HepG2 (cell line): Measurements from ENCODE around the gene CTF1. TPM values are rescaled to one million over a fixed set of nuclear protein-coding genes. Genes with fewer than 3 reads are reported as not detected.
A peak's percentile ranks its signal among the peaks of the same experiment; 100 is the strongest.

Experiments
- HOXA9 ChIP-seq: sonication (generic); formaldehyde crosslinking; IDR thresholded peaks from 2 replicates; pipeline ENCODE4 v1.8.1; 2022; ENCODE audit warnings: missing genetic modification reagents, mild to moderate bottlenecking, moderate library complexity, borderline replicate concordance
- TARDBP ChIP-seq: sonication (generic); formaldehyde crosslinking; IDR thresholded peaks from 2 replicates; pipeline ENCODE4 v1.8.0; 2022; ENCODE audit warnings: mild to moderate bottlenecking, missing genetic modification reagents
- TOE1 ChIP-seq: sonication (generic); formaldehyde crosslinking; IDR thresholded peaks from 2 replicates; pipeline ENCODE4 v1.4.0; 2020; ENCODE audit warnings: mild to moderate bottlenecking, missing genetic modification reagents
- ZHX2 ChIP-seq, 2 experiments: sonication (generic) in 1 of 2; formaldehyde crosslinking in 1 of 2; IDR thresholded peaks; 2 replicates each; pipeline versions ENCODE4 v1.6.1 to v1.9.0; 2014 to 2022; ENCODE audit warnings: antibody characterized with exemption in 1 of 2, borderline replicate concordance in 1 of 2, inconsistent platforms in 1 of 2, low read depth in 1 of 2, missing genetic modification reagents in 1 of 2
- ZNF501 ChIP-seq: sonication (generic); formaldehyde crosslinking; IDR thresholded peaks from 2 replicates; pipeline ENCODE4 v1.5.1; 2020; ENCODE audit warnings: mild to moderate bottlenecking, moderate library complexity, missing genetic modification reagents
- ZNF512B ChIP-seq: sonication (generic); formaldehyde crosslinking; IDR thresholded peaks from 2 replicates; pipeline ENCODE4 v1.5.1; 2020; ENCODE audit warnings: missing genetic modification reagents, mild to moderate bottlenecking, borderline replicate concordance
- ZNF549 ChIP-seq: sonication (generic); formaldehyde crosslinking; IDR thresholded peaks from 2 replicates; pipeline ENCODE4 v1.5.0; 2020; ENCODE audit warnings: missing genetic modification reagents
- ZNF616 ChIP-seq: sonication (generic); formaldehyde crosslinking; IDR thresholded peaks from 2 replicates; pipeline ENCODE4 v1.5.0; 2020; ENCODE audit warnings: low read depth, mild to moderate bottlenecking, missing genetic modification reagents
- ZNF75D ChIP-seq: sonication (generic); formaldehyde crosslinking; IDR thresholded peaks from 2 replicates; pipeline ENCODE4 v1.8.1; 2023; ENCODE audit warnings: missing genetic modification reagents, mild to moderate bottlenecking, borderline replicate concordance
- ZNF782 ChIP-seq: sonication (generic); formaldehyde crosslinking; IDR thresholded peaks from 2 replicates; pipeline ENCODE4 v1.4.0; 2020; ENCODE audit warnings: missing genetic modification reagents, mild to moderate bottlenecking, borderline replicate concordance
- ZSCAN9 ChIP-seq: IDR thresholded peaks from 2 replicates; pipeline ENCODE4 v1.6.1; 2016; ENCODE audit warnings: borderline replicate concordance
- polyA plus RNA-seq, 8 experiments: library from polyadenylated mRNA; depleted of rRNA in 3 of 8; stranded (reverse) in 7 of 8; unstranded in 1 of 8; fragments of >200 nt; fragmentation: Illumina TruSeq in 4 of 8; extraction: Trizol in 4 of 8; gene quantifications; 2 replicates each; pipeline versions ENCODE4 v1.2.1 to v1.2.3, GENCODE V29; 2011 to 2016; ENCODE audit warnings: low read depth in 4 of 8, missing spikeins in 1 of 8, mixed read lengths in 1 of 8; ENCODE audit not compliant: insufficient read depth in 1 of 8
- total RNA-seq, 5 experiments: library from RNA; depleted of rRNA; stranded (reverse); fragments of >200 nt; fragmentation: Illumina TruSeq; extraction: Trizol; gene quantifications; 2 replicates each; pipeline ENCODE4 v1.2.3, GENCODE V29; 2016; ENCODE audit warnings: low read depth in 1 of 5
- TF ChIP-seq, protein P1 (sequence below): sonication (generic); formaldehyde crosslinking; IDR thresholded peaks from 2 replicates; pipeline ENCODE4 v1.5.0; 2020; ENCODE audit warnings: missing genetic modification reagents
- TF ChIP-seq, protein P2 (sequence below): sonication (generic); formaldehyde crosslinking; IDR thresholded peaks from 2 replicates; pipeline ENCODE4 v1.5.0; 2020; ENCODE audit warnings: mild to moderate bottlenecking, missing genetic modification reagents, borderline replicate concordance

Gene CTF1
- total and polyA plus RNA-seq, 2 of the 13 experiments (the other 11 are each of a cell fraction or from before 2014, with no cell fraction given), result 0.13 to 1.8 TPM

DNA sequence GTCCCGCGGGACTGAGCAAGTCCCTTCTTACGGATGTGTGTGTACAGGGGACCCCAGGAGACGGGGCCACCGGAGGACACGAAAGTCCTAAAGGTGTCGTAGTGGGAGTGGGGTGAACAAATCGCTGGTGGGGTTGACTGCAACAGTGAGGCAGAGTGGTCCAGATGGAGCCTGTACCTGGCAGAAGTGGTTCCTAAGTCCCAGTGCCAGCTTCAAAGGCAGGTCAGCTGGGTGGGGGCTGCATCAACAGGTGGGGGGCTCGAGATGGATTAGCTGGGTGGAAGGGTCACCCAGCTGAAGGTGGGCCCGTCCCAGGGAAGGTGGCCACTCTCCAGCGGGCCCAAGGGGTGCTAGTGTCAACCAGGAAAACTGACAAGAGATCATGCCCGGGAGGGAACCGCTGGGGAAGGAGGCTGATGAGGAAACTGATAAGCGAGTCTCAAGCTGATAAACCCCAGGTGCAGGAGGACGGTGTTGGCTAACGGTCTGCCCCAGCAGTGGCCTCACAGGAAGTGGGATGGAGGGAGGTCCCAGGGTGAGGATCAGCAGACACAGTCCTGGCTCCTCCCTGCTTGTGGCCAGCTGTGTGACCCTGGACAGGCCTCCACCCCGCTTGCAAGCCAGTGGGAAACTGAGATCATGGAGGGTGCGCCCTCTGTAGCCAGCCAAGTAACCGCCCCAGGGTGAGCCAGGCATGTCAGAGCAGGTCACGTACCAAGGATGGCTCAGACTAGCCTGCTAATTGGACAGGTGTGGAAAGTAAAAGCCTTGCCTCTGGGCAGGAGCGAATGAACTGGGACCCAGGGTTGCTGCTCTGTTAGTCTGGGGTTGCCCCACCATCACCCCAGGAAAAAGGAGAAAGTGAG, 53.5 kb downstream of the CTF1 start (continued):
- TF ChIP-seq ZNF512B (0 out of 2 replicates have a peak, but pooled peaks have one; percentile 0), ZHX2 (IDR thresholded peaks at IDR 0.05; ENCODE audit: low read depth) (peak; percentile 59; the same call in 1 of the 2 replicates), ZHX2 (CRISPR knock-in tag; IDR thresholded peaks at IDR 0.05; ENCODE audit: borderline replicate concordance) (no peak), ZNF501 (peak; percentile 51; the same call in 1 of the 2 replicates), HOXA9 (CRISPR knock-in tag) (0 out of 2 replicates have a peak, but pooled peaks have one; percentile 18), TOE1 (CRISPR knock-in tag) (peak; percentile 90), ZSCAN9 (CRISPR knock-in tag) (peak; percentile 92), ZNF782 (CRISPR knock-in tag) (peak; percentile 93; the same call in 1 of the 2 replicates), ZNF616 (no peak; the same call in 1 of the 2 replicates), TARDBP (peak; percentile 90), ZNF75D (CRISPR knock-in tag) (no peak), ZNF549 (CRISPR knock-in tag) (no peak)
- TF ChIP-seq, protein P1, sequence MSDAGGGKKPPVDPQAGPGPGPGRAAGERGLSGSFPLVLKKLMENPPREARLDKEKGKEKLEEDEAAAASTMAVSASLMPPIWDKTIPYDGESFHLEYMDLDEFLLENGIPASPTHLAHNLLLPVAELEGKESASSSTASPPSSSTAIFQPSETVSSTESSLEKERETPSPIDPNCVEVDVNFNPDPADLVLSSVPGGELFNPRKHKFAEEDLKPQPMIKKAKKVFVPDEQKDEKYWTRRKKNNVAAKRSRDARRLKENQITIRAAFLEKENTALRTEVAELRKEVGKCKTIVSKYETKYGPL (CRISPR knock-in tag), result no peak; the same call in 1 of the 2 replicates
- TF ChIP-seq, protein P2, sequence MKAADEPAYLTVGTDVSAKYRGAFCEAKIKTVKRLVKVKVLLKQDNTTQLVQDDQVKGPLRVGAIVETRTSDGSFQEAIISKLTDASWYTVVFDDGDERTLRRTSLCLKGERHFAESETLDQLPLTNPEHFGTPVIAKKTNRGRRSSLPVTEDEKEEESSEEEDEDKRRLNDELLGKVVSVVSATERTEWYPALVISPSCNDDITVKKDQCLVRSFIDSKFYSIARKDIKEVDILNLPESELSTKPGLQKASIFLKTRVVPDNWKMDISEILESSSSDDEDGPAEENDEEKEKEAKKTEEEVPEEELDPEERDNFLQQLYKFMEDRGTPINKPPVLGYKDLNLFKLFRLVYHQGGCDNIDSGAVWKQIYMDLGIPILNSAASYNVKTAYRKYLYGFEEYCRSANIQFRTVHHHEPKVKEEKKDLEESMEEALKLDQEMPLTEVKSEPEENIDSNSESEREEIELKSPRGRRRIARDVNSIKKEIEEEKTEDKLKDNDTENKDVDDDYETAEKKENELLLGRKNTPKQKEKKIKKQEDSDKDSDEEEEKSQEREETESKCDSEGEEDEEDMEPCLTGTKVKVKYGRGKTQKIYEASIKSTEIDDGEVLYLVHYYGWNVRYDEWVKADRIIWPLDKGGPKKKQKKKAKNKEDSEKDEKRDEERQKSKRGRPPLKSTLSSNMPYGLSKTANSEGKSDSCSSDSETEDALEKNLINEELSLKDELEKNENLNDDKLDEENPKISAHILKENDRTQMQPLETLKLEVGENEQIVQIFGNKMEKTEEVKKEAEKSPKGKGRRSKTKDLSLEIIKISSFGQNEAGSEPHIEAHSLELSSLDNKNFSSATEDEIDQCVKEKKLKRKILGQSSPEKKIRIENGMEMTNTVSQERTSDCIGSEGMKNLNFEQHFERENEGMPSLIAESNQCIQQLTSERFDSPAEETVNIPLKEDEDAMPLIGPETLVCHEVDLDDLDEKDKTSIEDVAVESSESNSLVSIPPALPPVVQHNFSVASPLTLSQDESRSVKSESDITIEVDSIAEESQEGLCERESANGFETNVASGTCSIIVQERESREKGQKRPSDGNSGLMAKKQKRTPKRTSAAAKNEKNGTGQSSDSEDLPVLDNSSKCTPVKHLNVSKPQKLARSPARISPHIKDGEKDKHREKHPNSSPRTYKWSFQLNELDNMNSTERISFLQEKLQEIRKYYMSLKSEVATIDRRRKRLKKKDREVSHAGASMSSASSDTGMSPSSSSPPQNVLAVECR (CRISPR knock-in tag), result peak; percentile 94
